Erythroblast (primary cell): ENCODE measurements around the gene STAB2.

Experiments
- DNase-seq, 2 experiments: peaks; one replicate each; lab custom pipeline; 2025; lab: John Stamatoyannopoulos, UW
- GATA1 ChIP-seq: IDR thresholded peaks from 2 replicates; pipeline ENCODE4 v1.6.1; 2011; ENCODE audit warnings: low read depth, mild to moderate bottlenecking, control low read depth, low read length, moderate library complexity
- POLR2A ChIP-seq: IDR thresholded peaks from 2 replicates; pipeline ENCODE4 v1.6.1; 2011; ENCODE audit warnings: mild to moderate bottlenecking, low read length

The STAB2 gene

GRCh38 chr12:103772367-103773108 is 185.5 kb downstream of the STAB2 start:
- no peak for TF ChIP-seq GATA1
- TF ChIP-seq POLR2A = no peak
- DNase-seq = no peak

- TF ChIP-seq GATA1 (no peak), POLR2A (no peak)
- no peak for DNase-seq
Observed at GRCh38 chr12:103773109-103773910, 186.2 kb downstream of the STAB2 start.

GRCh38 chr12:103774977-103775560 is 188.0 kb downstream of the STAB2 start:
- TF ChIP-seq GATA1 (no peak), POLR2A (no peak)
- DNase-seq = no peak

DNA sequence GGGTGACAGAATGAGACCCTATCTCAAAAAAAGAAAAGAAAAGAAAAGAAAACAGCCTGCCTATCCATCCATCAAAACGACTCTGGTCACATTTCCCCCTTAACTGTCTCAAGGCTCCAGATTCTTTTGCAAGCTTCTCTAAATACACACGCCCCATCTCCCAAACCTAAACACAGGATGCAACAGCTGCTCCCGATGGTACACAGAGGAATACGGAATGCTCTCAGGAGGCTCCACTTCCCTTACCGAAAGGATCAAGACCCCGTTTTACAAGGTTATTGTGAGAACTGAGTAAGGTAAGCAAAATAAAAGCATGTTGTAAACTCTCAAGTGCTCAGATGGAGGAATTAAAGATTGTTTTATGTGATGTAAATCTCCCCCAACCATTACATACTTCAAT is 191.7 kb downstream of the STAB2 start:
- TF ChIP-seq POLR2A = no peak
- TF ChIP-seq GATA1 = no peak
- DNase-seq = no peak

GRCh38 chr12:103779410-103780092 is 192.5 kb downstream of the STAB2 start:
- DNase-seq = no peak
- TF ChIP-seq POLR2A = no peak
- TF ChIP-seq GATA1 = no peak

- DNase-seq = no peak
- no peak for TF ChIP-seq GATA1
- TF ChIP-seq POLR2A = no peak
Observed at GRCh38 chr12:103780093-103780440, 193.0 kb downstream of the STAB2 start.

DNA sequence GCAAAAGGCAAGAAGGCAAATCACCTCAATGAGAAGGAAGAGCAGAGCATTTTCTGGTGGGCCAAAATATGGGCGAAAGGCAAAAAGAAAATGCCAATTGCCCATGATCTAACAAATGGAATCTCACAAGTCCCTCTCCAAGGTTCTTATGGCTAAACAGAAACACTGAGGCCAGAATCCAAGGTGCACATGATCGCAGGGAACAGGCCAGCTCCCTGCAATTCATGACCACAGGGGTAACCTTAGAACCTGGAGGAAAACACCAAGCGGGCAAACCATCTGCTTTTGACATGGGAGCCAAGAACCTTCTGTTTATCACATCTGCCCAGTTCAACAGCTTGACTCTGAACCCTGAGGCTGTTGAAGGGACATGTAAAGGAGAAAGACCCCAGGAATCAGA is 193.9 kb downstream of the STAB2 start:
- DNase-seq = no peak
- TF ChIP-seq GATA1 (no peak), POLR2A (no peak)

- DNase-seq = no peak
- TF ChIP-seq POLR2A (no peak), GATA1 (no peak)
Observed at GRCh38 chr12:103782399-103782798, 195.3 kb downstream of the STAB2 start.

DNA sequence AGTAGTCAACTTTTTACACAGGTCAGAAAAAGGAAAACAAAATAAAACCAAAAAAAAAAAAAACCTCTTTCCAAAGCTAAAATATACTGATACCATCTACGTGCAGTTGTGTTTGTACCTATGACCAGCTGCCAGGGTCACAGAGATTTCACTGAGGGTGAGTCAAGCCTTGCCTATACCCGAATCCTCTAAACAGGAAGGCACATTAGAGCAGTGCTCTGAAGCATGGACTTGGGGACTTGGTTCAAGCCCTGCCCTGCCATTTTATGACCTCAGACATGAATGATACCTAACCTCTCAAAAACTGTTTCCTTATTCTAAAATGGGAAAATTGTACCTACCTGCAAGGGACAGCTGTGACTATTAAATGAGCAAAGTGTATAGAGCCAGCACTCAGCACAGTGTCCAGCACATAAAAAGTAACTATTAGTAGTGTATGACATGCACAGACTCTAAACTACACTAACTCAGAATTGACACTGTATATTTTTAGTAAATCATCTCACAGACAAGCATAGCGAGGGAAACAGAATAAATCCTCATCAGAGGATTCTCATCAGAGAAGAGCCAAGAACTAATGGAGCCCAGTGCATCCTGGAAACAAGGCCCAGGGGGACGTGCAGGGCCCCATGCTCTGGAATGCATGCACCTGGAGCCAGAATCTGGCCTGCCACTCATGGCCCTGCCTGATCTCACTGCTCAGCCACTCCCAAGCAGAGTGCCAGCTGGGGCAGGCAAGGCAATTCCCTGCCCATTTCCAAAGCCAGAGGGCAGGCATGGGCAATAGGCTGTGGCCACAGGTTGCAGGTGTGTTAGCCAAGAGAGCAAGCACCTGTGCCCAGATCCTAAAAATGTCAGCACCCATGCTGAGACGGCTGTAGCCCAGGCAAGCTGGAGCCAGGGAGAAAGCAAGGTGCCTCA is 196.9 kb downstream of the STAB2 start:
- TF ChIP-seq GATA1 (no peak), POLR2A (no peak)
- DNase-seq = no peak

- no peak for DNase-seq
- TF ChIP-seq GATA1 = no peak
- no peak for TF ChIP-seq POLR2A
Observed at GRCh38 chr12:103785243-103786031, 198.4 kb downstream of the STAB2 start.

DNA sequence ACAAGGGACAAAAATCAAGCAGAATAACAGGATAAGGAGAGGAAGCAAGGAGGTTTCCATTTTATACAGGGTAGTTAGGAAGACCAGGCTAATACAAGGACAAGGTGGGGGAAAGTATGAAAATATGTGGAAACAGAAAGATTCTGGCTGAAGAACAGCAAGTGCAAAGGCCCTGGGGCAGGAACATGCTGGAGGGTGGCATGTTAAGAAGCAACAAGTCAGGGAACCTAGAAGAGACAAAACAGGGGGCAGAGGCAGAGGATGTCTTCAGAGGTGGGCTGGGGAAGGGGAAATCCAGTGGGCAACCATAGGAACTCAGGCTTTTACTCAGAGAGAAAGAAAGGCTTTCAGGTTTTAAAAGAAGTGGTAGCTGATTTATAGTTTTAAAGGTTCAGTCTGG is 199.1 kb downstream of the STAB2 start:
- DNase-seq = no peak
- TF ChIP-seq POLR2A (no peak), GATA1 (no peak)

GRCh38 chr12:103791350-103791920 is 204.4 kb downstream of the STAB2 start:
- DNase-seq = no peak

More at GRCh38 chr12:103791350-103791920, 204.4 kb downstream of the STAB2 start:
- TF ChIP-seq POLR2A = no peak
- no peak for TF ChIP-seq GATA1
